ENCODE results near the gene TAS2R13.

Gene TAS2R13

DNA sequence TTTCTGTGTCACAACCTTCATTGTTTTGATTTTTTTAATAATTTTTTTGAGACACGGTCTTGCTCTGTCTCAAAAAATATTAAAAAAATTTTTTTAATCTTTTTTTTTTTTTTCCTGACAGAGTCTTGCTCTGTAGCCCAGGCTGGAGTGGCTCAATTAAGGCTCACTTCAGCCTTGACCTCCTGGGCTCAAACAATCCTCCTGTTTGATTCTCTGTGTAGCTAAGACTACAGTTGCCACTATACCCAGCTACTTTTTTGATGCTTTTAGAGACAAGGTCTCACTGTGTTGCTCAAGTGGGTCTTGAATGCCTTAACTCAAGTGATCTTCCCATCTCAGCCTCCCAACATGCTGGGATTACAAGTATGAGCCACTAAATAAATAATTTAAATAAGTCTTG is 10.4 kb upstream of the TAS2R13 start:
- TF ChIP-seq, protein P1, sequence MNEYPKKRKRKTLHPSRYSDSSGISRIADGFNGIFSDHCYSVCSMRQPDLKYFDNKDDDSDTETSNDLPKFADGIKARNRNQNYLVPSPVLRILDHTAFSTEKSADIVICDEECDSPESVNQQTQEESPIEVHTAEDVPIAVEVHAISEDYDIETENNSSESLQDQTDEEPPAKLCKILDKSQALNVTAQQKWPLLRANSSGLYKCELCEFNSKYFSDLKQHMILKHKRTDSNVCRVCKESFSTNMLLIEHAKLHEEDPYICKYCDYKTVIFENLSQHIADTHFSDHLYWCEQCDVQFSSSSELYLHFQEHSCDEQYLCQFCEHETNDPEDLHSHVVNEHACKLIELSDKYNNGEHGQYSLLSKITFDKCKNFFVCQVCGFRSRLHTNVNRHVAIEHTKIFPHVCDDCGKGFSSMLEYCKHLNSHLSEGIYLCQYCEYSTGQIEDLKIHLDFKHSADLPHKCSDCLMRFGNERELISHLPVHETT (tag by site-specific recombination; IDR thresholded peaks at IDR 0.05): no peak
- TF ChIP-seq ZBTB8A (tag by site-specific recombination; IDR thresholded peaks at IDR 0.05) (no peak), ZNF140 (tag by site-specific recombination; IDR thresholded peaks at IDR 0.05) (no peak), YY1 (tag by site-specific recombination; IDR thresholded peaks at IDR 0.05) (no peak)
- TF ChIP-seq, protein P2, sequence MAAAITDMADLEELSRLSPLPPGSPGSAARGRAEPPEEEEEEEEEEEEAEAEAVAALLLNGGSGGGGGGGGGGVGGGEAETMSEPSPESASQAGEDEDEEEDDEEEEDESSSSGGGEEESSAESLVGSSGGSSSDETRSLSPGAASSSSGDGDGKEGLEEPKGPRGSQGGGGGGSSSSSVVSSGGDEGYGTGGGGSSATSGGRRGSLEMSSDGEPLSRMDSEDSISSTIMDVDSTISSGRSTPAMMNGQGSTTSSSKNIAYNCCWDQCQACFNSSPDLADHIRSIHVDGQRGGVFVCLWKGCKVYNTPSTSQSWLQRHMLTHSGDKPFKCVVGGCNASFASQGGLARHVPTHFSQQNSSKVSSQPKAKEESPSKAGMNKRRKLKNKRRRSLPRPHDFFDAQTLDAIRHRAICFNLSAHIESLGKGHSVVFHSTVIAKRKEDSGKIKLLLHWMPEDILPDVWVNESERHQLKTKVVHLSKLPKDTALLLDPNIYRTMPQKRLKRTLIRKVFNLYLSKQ (tag by site-specific recombination; IDR thresholded peaks at IDR 0.05; ENCODE audit: borderline replicate concordance): no peak
- TF ChIP-seq, protein P3, sequence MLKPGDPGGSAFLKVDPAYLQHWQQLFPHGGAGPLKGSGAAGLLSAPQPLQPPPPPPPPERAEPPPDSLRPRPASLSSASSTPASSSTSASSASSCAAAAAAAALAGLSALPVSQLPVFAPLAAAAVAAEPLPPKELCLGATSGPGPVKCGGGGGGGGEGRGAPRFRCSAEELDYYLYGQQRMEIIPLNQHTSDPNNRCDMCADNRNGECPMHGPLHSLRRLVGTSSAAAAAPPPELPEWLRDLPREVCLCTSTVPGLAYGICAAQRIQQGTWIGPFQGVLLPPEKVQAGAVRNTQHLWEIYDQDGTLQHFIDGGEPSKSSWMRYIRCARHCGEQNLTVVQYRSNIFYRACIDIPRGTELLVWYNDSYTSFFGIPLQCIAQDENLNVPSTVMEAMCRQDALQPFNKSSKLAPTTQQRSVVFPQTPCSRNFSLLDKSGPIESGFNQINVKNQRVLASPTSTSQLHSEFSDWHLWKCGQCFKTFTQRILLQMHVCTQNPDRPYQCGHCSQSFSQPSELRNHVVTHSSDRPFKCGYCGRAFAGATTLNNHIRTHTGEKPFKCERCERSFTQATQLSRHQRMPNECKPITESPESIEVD (tag by site-specific recombination; IDR thresholded peaks at IDR 0.05): no peak
- POLR2A ChIA-PET: no interaction called here
- CTCF ChIA-PET: interaction anchor here (0.7 kb wide), 1 partner anchor 321 kb away, joined by 3 read pairs; no protein-coding TSS in a partner anchor
- no peaks in the 10 kb centered on the region for H3K4me1 ChIP-seq (ENCODE audit: control insufficient read depth, insufficient read depth, low read length)
- no peaks in the 10 kb centered on the region for H3K36me3 ChIP-seq (ENCODE audit: control insufficient read depth in 2 of 2, insufficient read depth in 1 of 2, low read length in 2 of 2)
- no peaks in the 10 kb centered on the region for H3K9me3 ChIP-seq (ENCODE audit: control insufficient read depth, insufficient read depth, low read depth, low read length)
- H3K4me3 ChIP-seq (ENCODE audit: low read depth, low read length): no peak overlapping the region
- no peak overlapping the region for H3K27ac ChIP-seq (ENCODE audit: extremely low read depth, low read depth, low read length)

DNA sequence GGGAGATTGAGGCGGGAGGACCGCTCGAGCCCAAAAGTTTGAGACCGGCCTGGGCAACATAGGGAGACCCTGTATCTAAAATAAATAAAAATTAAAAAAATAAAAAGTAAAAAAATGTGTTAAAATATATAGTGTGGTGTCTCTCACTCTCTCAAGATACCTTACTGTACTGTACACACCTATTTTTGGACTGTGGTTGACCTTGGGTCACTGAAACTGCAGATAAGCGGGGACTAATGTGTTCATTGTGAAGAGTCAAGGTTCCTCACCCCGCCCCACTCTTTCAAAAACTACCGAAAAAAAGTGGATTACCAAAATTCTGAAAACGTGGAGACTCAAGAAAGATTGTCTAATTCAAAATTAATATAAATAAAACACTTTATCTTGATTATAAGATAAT is 1.0 kb upstream of the TAS2R13 start:
- Histone ChIP-seq H3K27ac (ENCODE audit: extremely low read depth, low read depth, low read length) (no peak overlapping the region), H3K36me3 (ENCODE audit: control insufficient read depth in 2 of 2, insufficient read depth in 1 of 2, low read length in 2 of 2) (no peaks in the 10 kb centered on the region), H3K4me1 (ENCODE audit: control insufficient read depth, insufficient read depth, low read length) (no peaks in the 10 kb centered on the region), H3K9me3 (ENCODE audit: control insufficient read depth, insufficient read depth, low read depth, low read length) (no peaks in the 10 kb centered on the region), H3K4me3 (ENCODE audit: low read depth, low read length) (no peak overlapping the region)
- ChIA-PET POLR2A (interaction anchor here (0.7 kb wide), 1 partner anchor 23 kb away, joined by 3 read pairs; no protein-coding TSS in a partner anchor), CTCF (no interaction called here)
- TF ChIP-seq, protein P4, sequence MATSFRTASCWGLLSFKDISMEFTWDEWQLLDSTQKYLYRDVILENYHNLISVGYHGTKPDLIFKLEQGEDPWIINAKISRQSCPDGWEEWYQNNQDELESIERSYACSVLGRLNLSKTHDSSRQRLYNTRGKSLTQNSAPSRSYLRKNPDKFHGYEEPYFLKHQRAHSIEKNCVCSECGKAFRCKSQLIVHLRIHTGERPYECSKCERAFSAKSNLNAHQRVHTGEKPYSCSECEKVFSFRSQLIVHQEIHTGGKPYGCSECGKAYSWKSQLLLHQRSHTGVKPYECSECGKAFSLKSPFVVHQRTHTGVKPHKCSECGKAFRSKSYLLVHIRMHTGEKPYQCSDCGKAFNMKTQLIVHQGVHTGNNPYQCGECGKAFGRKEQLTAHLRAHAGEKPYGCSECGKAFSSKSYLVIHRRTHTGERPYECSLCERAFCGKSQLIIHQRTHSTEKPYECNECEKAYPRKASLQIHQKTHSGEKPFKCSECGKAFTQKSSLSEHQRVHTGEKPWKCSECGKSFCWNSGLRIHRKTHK (tag by site-specific recombination; IDR thresholded peaks at IDR 0.05): no peak
- TF ChIP-seq, protein P5, sequence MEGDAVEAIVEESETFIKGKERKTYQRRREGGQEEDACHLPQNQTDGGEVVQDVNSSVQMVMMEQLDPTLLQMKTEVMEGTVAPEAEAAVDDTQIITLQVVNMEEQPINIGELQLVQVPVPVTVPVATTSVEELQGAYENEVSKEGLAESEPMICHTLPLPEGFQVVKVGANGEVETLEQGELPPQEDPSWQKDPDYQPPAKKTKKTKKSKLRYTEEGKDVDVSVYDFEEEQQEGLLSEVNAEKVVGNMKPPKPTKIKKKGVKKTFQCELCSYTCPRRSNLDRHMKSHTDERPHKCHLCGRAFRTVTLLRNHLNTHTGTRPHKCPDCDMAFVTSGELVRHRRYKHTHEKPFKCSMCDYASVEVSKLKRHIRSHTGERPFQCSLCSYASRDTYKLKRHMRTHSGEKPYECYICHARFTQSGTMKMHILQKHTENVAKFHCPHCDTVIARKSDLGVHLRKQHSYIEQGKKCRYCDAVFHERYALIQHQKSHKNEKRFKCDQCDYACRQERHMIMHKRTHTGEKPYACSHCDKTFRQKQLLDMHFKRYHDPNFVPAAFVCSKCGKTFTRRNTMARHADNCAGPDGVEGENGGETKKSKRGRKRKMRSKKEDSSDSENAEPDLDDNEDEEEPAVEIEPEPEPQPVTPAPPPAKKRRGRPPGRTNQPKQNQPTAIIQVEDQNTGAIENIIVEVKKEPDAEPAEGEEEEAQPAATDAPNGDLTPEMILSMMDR (tag by site-specific recombination; IDR thresholded peaks at IDR 0.05): no peak
- TF ChIP-seq, protein P6, sequence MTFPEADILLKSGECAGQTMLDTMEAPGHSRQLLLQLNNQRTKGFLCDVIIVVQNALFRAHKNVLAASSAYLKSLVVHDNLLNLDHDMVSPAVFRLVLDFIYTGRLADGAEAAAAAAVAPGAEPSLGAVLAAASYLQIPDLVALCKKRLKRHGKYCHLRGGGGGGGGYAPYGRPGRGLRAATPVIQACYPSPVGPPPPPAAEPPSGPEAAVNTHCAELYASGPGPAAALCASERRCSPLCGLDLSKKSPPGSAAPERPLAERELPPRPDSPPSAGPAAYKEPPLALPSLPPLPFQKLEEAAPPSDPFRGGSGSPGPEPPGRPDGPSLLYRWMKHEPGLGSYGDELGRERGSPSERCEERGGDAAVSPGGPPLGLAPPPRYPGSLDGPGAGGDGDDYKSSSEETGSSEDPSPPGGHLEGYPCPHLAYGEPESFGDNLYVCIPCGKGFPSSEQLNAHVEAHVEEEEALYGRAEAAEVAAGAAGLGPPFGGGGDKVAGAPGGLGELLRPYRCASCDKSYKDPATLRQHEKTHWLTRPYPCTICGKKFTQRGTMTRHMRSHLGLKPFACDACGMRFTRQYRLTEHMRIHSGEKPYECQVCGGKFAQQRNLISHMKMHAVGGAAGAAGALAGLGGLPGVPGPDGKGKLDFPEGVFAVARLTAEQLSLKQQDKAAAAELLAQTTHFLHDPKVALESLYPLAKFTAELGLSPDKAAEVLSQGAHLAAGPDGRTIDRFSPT (tag by site-specific recombination; IDR thresholded peaks at IDR 0.05): no peak
- TF ChIP-seq ZNF169 (tag by site-specific recombination; IDR thresholded peaks at IDR 0.05) (no peak), MEIS1 (CRISPR knock-in tag; IDR thresholded peaks at IDR 0.05; ENCODE audit: borderline replicate concordance) (no peak), MZF1 (tag by site-specific recombination; IDR thresholded peaks at IDR 0.05; ENCODE audit: borderline replicate concordance) (no peak), ZNF610 (tag by site-specific recombination; IDR thresholded peaks at IDR 0.05; ENCODE audit: borderline replicate concordance) (no peak), ZNF658 (tag by site-specific recombination; IDR thresholded peaks at IDR 0.05) (no peak), ZNF211 (tag by site-specific recombination; IDR thresholded peaks at IDR 0.05; ENCODE audit: low read depth) (no peak)
- TF ChIP-seq, protein P7, sequence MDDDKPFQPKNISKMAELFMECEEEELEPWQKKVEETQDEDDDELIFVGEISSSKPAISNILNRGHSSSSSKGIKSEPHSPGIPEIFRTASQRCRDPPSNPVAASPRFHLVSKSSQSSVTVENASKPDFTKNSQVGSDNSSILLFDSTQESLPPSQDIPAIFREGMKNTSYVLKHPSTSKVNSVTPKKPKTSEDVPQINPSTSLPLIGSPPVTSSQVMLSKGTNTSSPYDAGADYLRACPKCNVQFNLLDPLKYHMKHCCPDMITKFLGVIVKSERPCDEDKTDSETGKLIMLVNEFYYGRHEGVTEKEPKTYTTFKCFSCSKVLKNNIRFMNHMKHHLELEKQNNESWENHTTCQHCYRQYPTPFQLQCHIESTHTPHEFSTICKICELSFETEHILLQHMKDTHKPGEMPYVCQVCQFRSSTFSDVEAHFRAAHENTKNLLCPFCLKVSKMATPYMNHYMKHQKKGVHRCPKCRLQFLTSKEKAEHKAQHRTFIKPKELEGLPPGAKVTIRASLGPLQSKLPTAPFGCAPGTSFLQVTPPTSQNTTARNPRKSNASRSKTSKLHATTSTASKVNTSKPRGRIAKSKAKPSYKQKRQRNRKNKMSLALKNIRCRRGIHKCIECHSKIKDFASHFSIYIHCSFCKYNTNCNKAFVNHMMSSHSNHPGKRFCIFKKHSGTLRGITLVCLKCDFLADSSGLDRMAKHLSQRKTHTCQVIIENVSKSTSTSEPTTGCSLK (tag by site-specific recombination; IDR thresholded peaks at IDR 0.05): no peak
- TF ChIP-seq, protein P8, sequence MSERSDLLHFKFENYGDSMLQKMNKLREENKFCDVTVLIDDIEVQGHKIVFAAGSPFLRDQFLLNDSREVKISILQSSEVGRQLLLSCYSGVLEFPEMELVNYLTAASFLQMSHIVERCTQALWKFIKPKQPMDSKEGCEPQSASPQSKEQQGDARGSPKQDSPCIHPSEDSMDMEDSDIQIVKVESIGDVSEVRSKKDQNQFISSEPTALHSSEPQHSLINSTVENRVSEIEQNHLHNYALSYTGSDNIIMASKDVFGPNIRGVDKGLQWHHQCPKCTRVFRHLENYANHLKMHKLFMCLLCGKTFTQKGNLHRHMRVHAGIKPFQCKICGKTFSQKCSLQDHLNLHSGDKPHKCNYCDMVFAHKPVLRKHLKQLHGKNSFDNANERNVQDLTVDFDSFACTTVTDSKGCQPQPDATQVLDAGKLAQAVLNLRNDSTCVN (tag by site-specific recombination; optimal IDR thresholded peaks at IDR 0.05): no peak
- TF ChIP-seq, protein P9, sequence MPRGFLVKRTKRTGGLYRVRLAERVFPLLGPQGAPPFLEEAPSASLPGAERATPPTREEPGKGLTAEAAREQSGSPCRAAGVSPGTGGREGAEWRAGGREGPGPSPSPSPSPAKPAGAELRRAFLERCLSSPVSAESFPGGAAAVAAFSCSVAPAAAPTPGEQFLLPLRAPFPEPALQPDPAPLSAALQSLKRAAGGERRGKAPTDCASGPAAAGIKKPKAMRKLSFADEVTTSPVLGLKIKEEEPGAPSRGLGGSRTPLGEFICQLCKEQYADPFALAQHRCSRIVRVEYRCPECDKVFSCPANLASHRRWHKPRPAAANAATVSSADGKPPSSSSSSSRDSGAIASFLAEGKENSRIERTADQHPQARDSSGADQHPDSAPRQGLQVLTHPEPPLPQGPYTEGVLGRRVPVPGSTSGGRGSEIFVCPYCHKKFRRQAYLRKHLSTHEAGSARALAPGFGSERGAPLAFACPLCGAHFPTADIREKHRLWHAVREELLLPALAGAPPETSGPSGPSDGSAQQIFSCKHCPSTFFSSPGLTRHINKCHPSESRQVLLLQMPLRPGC (tag by site-specific recombination; IDR thresholded peaks at IDR 0.05): no peak

Measured in HEK293 (cell line).